ENCODE data around the gene BMP6. TPM values are rescaled to one million over a fixed set of nuclear protein-coding genes. Genes with fewer than 3 reads are reported as not detected.

BMP6 gene
- polyA plus RNA-seq, 1 experiment: 0.77 TPM

DNA sequence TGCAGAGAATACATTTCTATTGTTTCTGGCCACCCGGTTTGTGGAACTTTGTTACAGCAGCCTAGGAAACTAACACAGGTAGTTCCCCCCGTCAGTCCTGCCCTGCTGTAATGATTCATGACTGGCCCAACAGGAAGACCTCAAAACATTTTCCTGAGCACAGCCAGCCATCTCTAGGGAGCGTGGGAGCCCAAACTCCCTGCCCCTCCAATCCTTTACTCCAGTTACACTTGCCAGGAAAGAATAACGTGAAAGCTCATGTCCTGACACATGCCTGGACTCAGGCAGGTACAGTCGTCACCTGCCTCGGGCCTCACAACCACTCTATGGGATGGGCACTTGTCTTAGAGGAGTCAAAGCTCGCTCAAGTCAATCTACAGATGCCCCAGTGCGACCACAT, 176.3 kb downstream of the BMP6 start:
- POLR2A ChIA-PET: no interaction called here
- no peak for DNase-seq (ENCODE audit: low read depth, low spot score)
- H3K4me3 ChIP-seq (ENCODE audit: low read depth, low read length): no peak overlapping the region
- TF ChIP-seq, protein P1, sequence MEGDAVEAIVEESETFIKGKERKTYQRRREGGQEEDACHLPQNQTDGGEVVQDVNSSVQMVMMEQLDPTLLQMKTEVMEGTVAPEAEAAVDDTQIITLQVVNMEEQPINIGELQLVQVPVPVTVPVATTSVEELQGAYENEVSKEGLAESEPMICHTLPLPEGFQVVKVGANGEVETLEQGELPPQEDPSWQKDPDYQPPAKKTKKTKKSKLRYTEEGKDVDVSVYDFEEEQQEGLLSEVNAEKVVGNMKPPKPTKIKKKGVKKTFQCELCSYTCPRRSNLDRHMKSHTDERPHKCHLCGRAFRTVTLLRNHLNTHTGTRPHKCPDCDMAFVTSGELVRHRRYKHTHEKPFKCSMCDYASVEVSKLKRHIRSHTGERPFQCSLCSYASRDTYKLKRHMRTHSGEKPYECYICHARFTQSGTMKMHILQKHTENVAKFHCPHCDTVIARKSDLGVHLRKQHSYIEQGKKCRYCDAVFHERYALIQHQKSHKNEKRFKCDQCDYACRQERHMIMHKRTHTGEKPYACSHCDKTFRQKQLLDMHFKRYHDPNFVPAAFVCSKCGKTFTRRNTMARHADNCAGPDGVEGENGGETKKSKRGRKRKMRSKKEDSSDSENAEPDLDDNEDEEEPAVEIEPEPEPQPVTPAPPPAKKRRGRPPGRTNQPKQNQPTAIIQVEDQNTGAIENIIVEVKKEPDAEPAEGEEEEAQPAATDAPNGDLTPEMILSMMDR (IDR thresholded peaks at IDR 0.05; ENCODE audit: low read depth, low read length): no peak
- H3K27me3 ChIP-seq (ENCODE audit: control insufficient read depth, insufficient read depth, low read length): no peaks in the 10 kb centered on the region
- H3K27ac ChIP-seq (ENCODE audit: low read depth, low read length): no peak overlapping the region
- CTCF ChIA-PET: interaction anchor here (0.5 to 1.8 kb wide), 2 partner anchors 103 to 179 kb away, joined by 3 to 5 read pairs; no protein-coding TSS in a partner anchor
- no peaks in the 10 kb centered on the region for H3K9me3 ChIP-seq (ENCODE audit: control insufficient read depth, insufficient read depth, low read length)

DNA sequence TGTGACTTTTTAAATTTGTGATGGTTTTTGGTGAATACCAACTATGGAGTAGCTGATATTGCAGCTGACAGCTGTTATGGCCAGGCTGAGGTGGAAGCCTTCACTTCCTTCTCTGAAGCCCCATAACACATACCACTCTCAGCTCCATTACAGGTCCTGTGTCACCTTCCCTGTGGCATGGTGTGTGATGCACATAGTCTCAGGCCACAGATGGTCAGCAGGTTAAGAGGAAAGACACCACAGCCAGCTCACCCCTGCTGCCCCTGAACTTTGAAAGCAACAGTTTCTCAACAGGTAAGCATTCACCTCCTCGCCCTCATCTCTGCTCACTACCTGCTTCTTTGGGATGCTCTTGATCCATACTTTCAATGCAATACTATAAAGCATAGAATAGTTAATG, 177.0 kb downstream of the BMP6 start:
- ChIA-PET POLR2A (no interaction called here), CTCF (interaction anchor here (1.8 kb wide), 1 partner anchor 180 kb away, joined by 5 read pairs; no protein-coding TSS in a partner anchor)
- no peak overlapping the region for H3K4me3 ChIP-seq (ENCODE audit: low read depth, low read length)
- H3K9me3 ChIP-seq (ENCODE audit: control insufficient read depth, insufficient read depth, low read length): no peaks in the 10 kb centered on the region
- H3K27ac ChIP-seq (ENCODE audit: low read depth, low read length): no peak overlapping the region
- no peak for DNase-seq (ENCODE audit: low read depth, low spot score)
- no peaks in the 10 kb centered on the region for H3K27me3 ChIP-seq (ENCODE audit: control insufficient read depth, insufficient read depth, low read length)
- TF ChIP-seq, protein P1 (IDR thresholded peaks at IDR 0.05; ENCODE audit: low read depth, low read length): no peak

DNA sequence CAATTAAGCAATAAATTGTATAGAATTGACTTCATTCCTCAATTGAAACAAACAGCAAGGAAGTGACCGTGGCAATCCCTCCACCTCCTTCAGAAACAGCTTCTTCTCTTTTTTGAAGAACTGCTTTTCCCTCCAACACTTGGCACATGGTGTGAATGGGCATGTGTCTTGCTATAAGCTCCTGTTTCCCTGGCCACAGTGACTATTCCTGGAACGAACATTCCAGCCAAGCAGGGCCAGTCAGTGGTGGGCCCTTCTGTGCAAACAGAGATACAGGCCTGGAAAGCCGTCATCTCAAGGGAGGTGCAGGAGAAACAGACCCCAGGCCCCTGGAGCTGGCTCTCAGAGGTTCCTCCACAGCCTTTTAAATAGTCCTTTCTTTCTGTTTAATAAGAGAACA, 177.8 kb downstream of the BMP6 start:
- TF ChIP-seq, protein P1 (IDR thresholded peaks at IDR 0.05; ENCODE audit: low read depth, low read length): no peak
- ChIA-PET CTCF (interaction anchor here (0.9 to 1.8 kb wide), 3 partner anchors 102 to 181 kb away, joined by 3 to 5 read pairs (median 3); no protein-coding TSS in a partner anchor), POLR2A (no interaction called here)
- DNase-seq (ENCODE audit: low read depth, low spot score): no peak
- no peak overlapping the region for H3K4me3 ChIP-seq (ENCODE audit: low read depth, low read length)
- no peaks in the 10 kb centered on the region for H3K27me3 ChIP-seq (ENCODE audit: control insufficient read depth, insufficient read depth, low read length)
- no peaks in the 10 kb centered on the region for H3K9me3 ChIP-seq (ENCODE audit: control insufficient read depth, insufficient read depth, low read length)
- H3K27ac ChIP-seq (ENCODE audit: low read depth, low read length): no peak overlapping the region

- ChIA-PET POLR2A (no interaction called here), CTCF (interaction anchor here (1.0 to 1.4 kb wide), 2 partner anchors 101 to 182 kb away, joined by 3 read pairs; no protein-coding TSS in a partner anchor)
- Histone ChIP-seq H3K27me3 (ENCODE audit: control insufficient read depth, insufficient read depth, low read length) (no peaks in the 10 kb centered on the region), H3K4me3 (ENCODE audit: low read depth, low read length) (no peak overlapping the region), H3K9me3 (ENCODE audit: control insufficient read depth, insufficient read depth, low read length) (no peaks in the 10 kb centered on the region), H3K27ac (ENCODE audit: low read depth, low read length) (no peak overlapping the region)
- DNase-seq (ENCODE audit: low read depth, low spot score): no peak
- TF ChIP-seq, protein P1 (IDR thresholded peaks at IDR 0.05; ENCODE audit: low read depth, low read length): no peak
These were observed 178.9 kb downstream of the BMP6 start for GRCh38 chr6:7904654-7905319.

- Histone ChIP-seq H3K27ac (ENCODE audit: low read depth, low read length) (no peak overlapping the region), H3K9me3 (ENCODE audit: control insufficient read depth, insufficient read depth, low read length) (no peaks in the 10 kb centered on the region), H3K27me3 (ENCODE audit: control insufficient read depth, insufficient read depth, low read length) (no peaks in the 10 kb centered on the region), H3K4me3 (ENCODE audit: low read depth, low read length) (no peak overlapping the region)
- TF ChIP-seq, protein P1 (IDR thresholded peaks at IDR 0.05; ENCODE audit: low read depth, low read length): no peak
- POLR2A ChIA-PET: no interaction called here
- DNase-seq (ENCODE audit: low read depth, low spot score): no peak
- CTCF ChIA-PET: no interaction called here
These were observed 179.5 kb downstream of the BMP6 start for GRCh38 chr6:7905416-7905815.

Data from AG04450 (cell line).